Activated CD4-positive, alpha-beta T cell treated with anti-CD3 and anti-CD28 coated beads, Interleukin-2, amount 10 ng/mL, durations not matched to agents 7 days and 5 days (primary cell): Measurements from ENCODE around the gene ANAPC13. TPM values are rescaled to one million over a fixed set of nuclear protein-coding genes. Genes with fewer than 3 reads are reported as not detected.

Experiments used
- CTCF ChIA-PET: fragments of 350-600 bp; sonication (Branson Sonifier 250); formaldehyde crosslinking; loops from one replicate; lab custom pipeline; 2021; ENCODE audit warnings: antibody characterized with exemption; lab: Charles Lee
- POLR2A ChIA-PET: fragments of 350-600 bp; sonication (Branson Sonifier 250); formaldehyde crosslinking; loops from one replicate; lab custom pipeline; 2021; ENCODE audit warnings: antibody characterized with exemption; lab: Charles Lee
- DNase-seq: peaks from one replicate; pipeline ENCODE4 v3.0.0-alpha.2; 2020
- H3K27ac Mint-ChIP-seq: one replicate; pipeline ENCODE4 v1.8.0; 2021; ENCODE audit warnings: mild to moderate bottlenecking, moderate library complexity, mixed read lengths
- H3K27me3 Mint-ChIP-seq: one replicate; pipeline ENCODE4 v1.8.0; 2021; ENCODE audit warnings: mixed read lengths
- H3K36me3 Mint-ChIP-seq: one replicate; pipeline ENCODE4 v1.8.0; 2021; ENCODE audit warnings: low read depth, mixed read lengths
- H3K4me1 Mint-ChIP-seq: one replicate; pipeline ENCODE4 v1.8.0; 2021; ENCODE audit warnings: mixed read lengths
- H3K4me3 Mint-ChIP-seq: one replicate; pipeline ENCODE4 v1.8.0; 2021; ENCODE audit warnings: mild to moderate bottlenecking, moderate library complexity, mixed read lengths
- H3K9me3 Mint-ChIP-seq: one replicate; pipeline ENCODE4 v1.8.0; 2021; ENCODE audit warnings: mixed read lengths
- total RNA-seq, 2 experiments: library from RNA; stranded (reverse); gene quantifications; one replicate each; pipeline ENCODE4 v1.2.3, GENCODE V29; 2021

ANAPC13 gene
- total RNA-seq, 2 experiments from 2014 or later: 33.5 to 36.5 TPM

DNA sequence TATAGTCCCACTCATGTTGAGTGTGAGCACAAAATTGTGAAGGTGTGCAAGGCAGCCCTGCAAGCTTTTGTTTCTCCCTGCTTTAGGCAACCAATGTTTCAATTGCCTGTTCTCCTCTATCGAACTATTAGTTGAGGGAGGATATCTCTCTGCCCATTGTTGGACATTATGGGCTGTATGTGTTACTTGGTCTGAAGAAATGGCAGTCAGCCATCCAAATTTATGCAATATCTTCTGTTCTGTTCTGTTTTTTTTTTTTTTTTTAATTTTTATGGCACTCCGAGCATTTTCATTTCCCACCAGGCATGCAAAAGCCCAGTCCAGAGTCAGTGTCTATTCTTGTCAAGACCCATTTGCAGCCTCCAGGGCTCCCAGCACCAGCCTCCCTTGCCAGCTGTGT lies 44.0 kb downstream of the ANAPC13 start:
- H3K27ac Mint-ChIP-seq: no peak overlapping the region
- no peak for DNase-seq
- no peaks in the 10 kb centered on the region for H3K4me1 Mint-ChIP-seq
- H3K9me3 Mint-ChIP-seq: peaks cover 6% of the 10 kb centered on the region
- H3K27me3 Mint-ChIP-seq: peaks cover 38% of the 10 kb centered on the region
- ChIA-PET POLR2A (no interaction called here), CTCF (no interaction called here)
- H3K36me3 Mint-ChIP-seq: no peaks in the 10 kb centered on the region
- no peak overlapping the region for H3K4me3 Mint-ChIP-seq

DNA sequence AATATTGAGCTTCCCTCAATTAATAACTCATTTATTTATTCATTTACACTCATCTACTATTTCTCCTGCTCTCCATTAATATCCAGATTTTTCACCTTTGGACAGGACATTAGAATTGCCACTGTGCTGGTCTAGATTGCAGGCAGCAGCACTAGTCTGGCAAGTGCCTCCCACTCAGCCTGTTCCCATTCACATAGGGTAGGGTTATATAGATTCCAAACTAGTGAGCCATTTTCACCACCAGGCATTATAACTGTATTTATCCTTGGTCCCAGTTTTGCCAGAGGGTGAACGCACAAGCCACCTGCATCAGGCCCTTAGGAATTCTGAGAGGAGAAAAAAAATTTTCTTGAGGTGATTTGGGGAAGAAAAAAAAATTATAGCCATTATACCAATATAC lies 44.5 kb downstream of the ANAPC13 start:
- Mint-ChIP-seq H3K36me3 (no peaks in the 10 kb centered on the region), H3K9me3 (peaks cover 6% of the 10 kb centered on the region), H3K27me3 (peaks cover 38% of the 10 kb centered on the region), H3K4me3 (no peak overlapping the region), H3K4me1 (no peaks in the 10 kb centered on the region), H3K27ac (no peak overlapping the region)
- no peak for DNase-seq
- ChIA-PET CTCF (no interaction called here), POLR2A (no interaction called here)

DNA sequence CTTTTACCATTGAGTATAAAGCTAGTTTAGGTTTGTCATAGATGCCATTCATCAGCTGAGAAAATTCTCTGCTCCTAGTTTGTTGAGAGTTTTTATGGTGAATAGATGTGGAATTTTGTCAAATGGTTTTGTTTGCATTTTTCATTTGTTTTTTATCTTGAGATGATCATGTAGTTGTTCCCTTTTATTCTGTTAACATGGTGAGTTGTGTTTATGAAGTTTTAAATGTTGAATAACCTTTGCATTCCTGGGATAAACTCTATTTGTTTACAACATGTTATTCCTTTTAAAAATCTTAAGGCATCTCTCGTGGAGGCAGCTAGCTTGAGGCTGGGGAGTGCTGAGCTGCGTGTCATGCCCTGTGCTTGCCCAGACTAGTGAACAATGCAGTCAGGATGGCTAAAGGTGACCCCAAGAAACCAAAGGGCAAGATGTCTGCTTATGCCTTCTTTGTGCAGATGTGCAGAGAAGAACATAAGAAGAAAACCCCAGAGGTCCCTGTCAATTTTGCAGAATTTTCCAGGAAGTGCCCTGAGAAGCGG lies 48.5 kb downstream of the ANAPC13 start:
- Mint-ChIP-seq H3K4me1 (no peaks in the 10 kb centered on the region), H3K4me3 (no peak overlapping the region), H3K36me3 (no peaks in the 10 kb centered on the region), H3K27me3 (peaks cover 41% of the 10 kb centered on the region), H3K9me3 (no peaks in the 10 kb centered on the region), H3K27ac (no peak overlapping the region)
- DNase-seq: no peak
- CTCF ChIA-PET: no interaction called here
- POLR2A ChIA-PET: no interaction called here

DNA sequence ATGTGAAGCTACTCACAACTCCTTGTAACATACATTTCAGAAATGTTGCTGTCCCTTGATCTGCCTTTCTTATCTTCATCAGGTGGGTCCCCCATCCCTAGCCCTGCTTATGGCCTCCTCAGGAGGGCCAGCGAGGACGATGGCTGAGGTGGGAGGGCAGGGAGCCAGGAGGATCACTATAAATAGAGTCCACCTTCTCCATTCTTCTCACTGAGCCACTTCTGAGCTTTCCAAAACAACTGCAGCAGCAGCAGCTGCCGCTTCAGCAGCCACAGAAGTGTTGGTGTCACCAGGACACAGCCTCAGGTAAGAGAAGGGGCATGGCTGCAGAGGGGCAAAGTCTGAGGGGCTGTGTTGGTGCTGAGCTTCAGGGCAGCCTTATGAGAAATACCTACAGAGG lies 53.5 kb downstream of the ANAPC13 start:
- Mint-ChIP-seq H3K27ac (no peak overlapping the region), H3K27me3 (peaks cover 24% of the 10 kb centered on the region), H3K4me3 (no peak overlapping the region), H3K36me3 (no peaks in the 10 kb centered on the region), H3K9me3 (no peaks in the 10 kb centered on the region), H3K4me1 (no peaks in the 10 kb centered on the region)
- CTCF ChIA-PET: no interaction called here
- POLR2A ChIA-PET: no interaction called here
- no peak for DNase-seq

DNA sequence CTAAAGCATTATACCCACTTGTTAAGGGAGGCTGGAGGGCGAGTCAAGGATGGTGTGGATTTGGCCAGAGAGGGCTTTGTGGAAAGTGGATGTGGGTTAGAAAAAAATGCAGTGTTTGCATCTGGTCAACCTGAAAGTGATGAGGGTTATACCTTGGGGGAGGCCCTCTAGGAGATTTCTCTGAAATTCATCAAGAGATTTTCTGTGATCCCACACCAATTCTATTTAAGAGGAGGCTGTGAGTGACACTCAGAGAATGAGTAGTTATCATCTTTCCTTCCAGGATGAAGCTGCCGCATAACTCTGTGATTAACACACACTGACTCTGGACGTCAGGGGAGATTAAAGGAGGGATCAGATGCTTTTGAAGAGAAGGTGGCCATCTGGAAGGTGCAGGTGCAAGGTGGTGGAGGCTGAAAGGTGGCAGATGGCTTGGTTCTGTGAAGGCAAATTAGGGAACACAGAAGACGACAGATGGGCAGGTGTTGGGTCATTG lies 54.8 kb downstream of the ANAPC13 start:
- no peak overlapping the region for H3K27ac Mint-ChIP-seq
- H3K27me3 Mint-ChIP-seq: peaks cover 20% of the 10 kb centered on the region
- POLR2A ChIA-PET: no interaction called here
- CTCF ChIA-PET: no interaction called here
- no peaks in the 10 kb centered on the region for H3K36me3 Mint-ChIP-seq
- no peak for DNase-seq
- H3K9me3 Mint-ChIP-seq: no peaks in the 10 kb centered on the region
- no peaks in the 10 kb centered on the region for H3K4me1 Mint-ChIP-seq
- H3K4me3 Mint-ChIP-seq: no peak overlapping the region

DNA sequence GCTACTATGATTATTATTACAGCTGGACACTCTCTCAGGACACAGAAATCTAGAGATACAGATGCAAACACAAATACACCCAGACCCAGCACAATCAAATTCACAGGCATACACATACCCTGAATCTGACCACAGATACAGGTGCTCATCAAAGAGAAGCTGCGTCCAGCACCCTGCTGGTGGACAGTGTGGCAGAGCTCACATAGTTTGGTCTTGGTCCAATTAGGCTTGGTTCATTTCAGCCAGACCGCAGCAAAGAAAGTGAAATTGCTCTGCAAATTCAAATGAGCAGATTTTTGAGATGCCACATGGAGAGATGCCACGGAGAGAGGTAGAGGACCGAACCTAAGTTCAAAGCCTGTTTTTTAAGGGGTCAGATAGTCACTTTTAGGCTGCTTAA lies 55.6 kb downstream of the ANAPC13 start:
- H3K9me3 Mint-ChIP-seq: no peaks in the 10 kb centered on the region
- H3K27ac Mint-ChIP-seq: no peak overlapping the region
- CTCF ChIA-PET: no interaction called here
- H3K4me3 Mint-ChIP-seq: no peak overlapping the region
- H3K4me1 Mint-ChIP-seq: no peaks in the 10 kb centered on the region
- POLR2A ChIA-PET: no interaction called here
- H3K36me3 Mint-ChIP-seq: no peaks in the 10 kb centered on the region
- no peak for DNase-seq
- peaks cover 18% of the 10 kb centered on the region for H3K27me3 Mint-ChIP-seq

DNA sequence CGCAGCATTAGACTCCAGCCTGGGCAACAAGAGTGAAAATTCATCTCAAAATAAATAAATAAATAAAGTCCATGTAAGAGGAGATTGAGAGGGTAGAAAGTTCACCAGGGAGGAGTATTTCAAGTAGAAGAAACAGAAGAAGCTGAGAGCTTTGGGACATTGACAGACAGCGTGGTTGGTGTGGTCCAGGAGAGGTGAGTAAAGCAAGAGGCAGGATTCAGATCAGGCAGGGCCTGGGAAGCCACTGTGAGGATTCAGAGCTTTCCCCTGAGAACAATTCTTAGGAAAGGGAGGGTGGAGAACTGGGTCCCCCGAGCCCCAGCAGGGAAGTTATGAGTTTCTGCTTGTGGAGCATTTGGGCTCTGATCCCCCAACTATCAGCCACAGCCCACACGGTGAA lies 57.4 kb downstream of the ANAPC13 start:
- H3K27ac Mint-ChIP-seq: no peak overlapping the region
- no peak overlapping the region for H3K4me3 Mint-ChIP-seq
- H3K36me3 Mint-ChIP-seq: no peaks in the 10 kb centered on the region
- ChIA-PET POLR2A (no interaction called here), CTCF (no interaction called here)
- no peaks in the 10 kb centered on the region for H3K4me1 Mint-ChIP-seq
- DNase-seq: no peak
- H3K27me3 Mint-ChIP-seq: peaks cover 12% of the 10 kb centered on the region
- H3K9me3 Mint-ChIP-seq: no peaks in the 10 kb centered on the region

Other genes with a start within 250 kb of the ANAPC13 start
- gene RYK, start 235.1 kb downstream of the ANAPC13 start, total RNA-seq: 1 to 10 TPM; 7.8 to 9.7 TPM
- gene AMOTL2, start 111.5 kb downstream of the ANAPC13 start, total RNA-seq: not detected
- gene CEP63, start 72 bp upstream of the ANAPC13 start, total RNA-seq: 10 to 100 TPM; 25.4 to 26.6 TPM
- gene KY, start 165.0 kb upstream of the ANAPC13 start, total RNA-seq: not detected